HEK293 (cell line): Measurements from ENCODE around the gene KCTD18.

ENCODE experiments used
- CTCF ChIP-seq: fragments of 450-650 bp; formaldehyde crosslinking; IDR thresholded peaks from 2 replicates; pipeline ENCODE4 v1.5.1; 2016; ENCODE audit warnings: missing biosample characterization, missing genetic modification characterization
- KLF9 ChIP-seq: fragments of 450-650 bp; formaldehyde crosslinking; IDR thresholded peaks from 2 replicates; pipeline ENCODE4 v1.5.1; 2016; ENCODE audit warnings: missing biosample characterization, missing genetic modification characterization, low read depth
- SP2 ChIP-seq: fragments of 450-650 bp; formaldehyde crosslinking; IDR thresholded peaks from 2 replicates; pipeline ENCODE4 v1.5.1; 2016; ENCODE audit warnings: missing biosample characterization, missing genetic modification characterization
- SP3 ChIP-seq: fragments of 450-650 bp; formaldehyde crosslinking; IDR thresholded peaks from 2 replicates; pipeline ENCODE4 v1.5.1; 2016; ENCODE audit warnings: missing biosample characterization, missing genetic modification characterization
- ZNF10 ChIP-seq: fragments of 450-650 bp; formaldehyde crosslinking; IDR thresholded peaks from 2 replicates; pipeline ENCODE4 v1.5.1; 2017; ENCODE audit warnings: missing biosample characterization, missing genetic modification characterization
- ZNF350 ChIP-seq: fragments of 450-650 bp; formaldehyde crosslinking; IDR thresholded peaks from 2 replicates; pipeline ENCODE4 v1.5.0; 2017; ENCODE audit warnings: missing biosample characterization, mild to moderate bottlenecking, missing genetic modification characterization
- ZNF654 ChIP-seq: fragments of 450-650 bp; formaldehyde crosslinking; IDR thresholded peaks from 2 replicates; pipeline ENCODE4 v1.5.1; 2016; ENCODE audit warnings: low read depth, missing biosample characterization, missing genetic modification characterization

GRCh38 chr2:200475795-200476194, 34.1 kb downstream of the KCTD18 start:
- no peak for TF ChIP-seq ZNF654 (tag by site-specific recombination)
- TF ChIP-seq ZNF10, result no peak
- no peak for TF ChIP-seq SP3 (tag by site-specific recombination)
- TF ChIP-seq CTCF, result no peak
- no peak for TF ChIP-seq ZNF350 (tag by site-specific recombination)
- TF ChIP-seq SP2 (tag by site-specific recombination), result no peak
- no peak for TF ChIP-seq KLF9 (tag by site-specific recombination)
